IMR-90 (cell line): ENCODE data around the gene COL4A1. TPM values are rescaled to one million over a fixed set of nuclear protein-coding genes. Genes with fewer than 3 reads are reported as not detected.

Experiments
- ATAC-seq: fragments of 200-7000 bp; cut with Tn5 transposase; 2 replicates; pipeline ENCODE4 v1.9.1; 2020; ENCODE audit warnings: low read depth, mild to moderate bottlenecking, moderate library complexity
- BruUV-seq: library from RNA; stranded (reverse); fragments of 400-500 nt; replicated peaks from 2 replicates; lab custom pipeline; 2021; lab: Mats Ljungman, UMichigan
- CTCF ChIA-PET: fragments of 300-600 bp; formaldehyde crosslinking; extraction: SDS; loops from one replicate; lab custom pipeline; 2021; ENCODE audit warnings: antibody characterized with exemption; lab: Yijun Ruan, JAX
- POLR2A ChIA-PET: fragments of 300-600 bp; sonication (Branson Sonifier 250); formaldehyde crosslinking; loops from one replicate; lab custom pipeline; 2022; ENCODE audit warnings: antibody characterized with exemption; ENCODE audit not compliant: unreplicated experiment; lab: Charles Lee
- DNase-seq: peaks from one replicate; pipeline ENCODE4 v3.0.0; 2013
- H2AFZ ChIP-seq: replicated peaks from 2 replicates; pipeline ENCODE3; 2013; ENCODE audit warnings: low read length, mild to moderate bottlenecking; ENCODE audit not compliant: poor library complexity
- H2AK5ac ChIP-seq: 2 replicates; pipeline ENCODE4 v1.6.1; 2013; ENCODE audit warnings: low read depth, low read length, inconsistent platforms
- H2AK9ac ChIP-seq: replicated peaks from 2 replicates; pipeline ENCODE3; 2013; ENCODE audit warnings: mild to moderate bottlenecking, low read depth, low read length, moderate library complexity; ENCODE audit not compliant: poor library complexity
- H2BK120ac ChIP-seq: 2 replicates; pipeline ENCODE4 v1.6.1; 2013; ENCODE audit warnings: low read depth, low read length, inconsistent platforms
- H2BK15ac ChIP-seq: 3 replicates; pipeline ENCODE4 v1.6.1; 2013; ENCODE audit warnings: low read depth, low read length, inconsistent platforms
- H2BK20ac ChIP-seq: 2 replicates; pipeline ENCODE4 v1.6.1; 2013; ENCODE audit warnings: low read depth, mild to moderate bottlenecking, inconsistent platforms, low read length, moderate library complexity
- H2BK5ac ChIP-seq: 2 replicates; pipeline ENCODE4 v1.6.1; 2013; ENCODE audit warnings: mild to moderate bottlenecking, low read depth, low read length, inconsistent platforms; ENCODE audit not compliant: poor library complexity, severe bottlenecking
- H3K14ac ChIP-seq: replicated peaks from 2 replicates; pipeline ENCODE4 v1.6.1; 2013; ENCODE audit warnings: low read depth, low read length, inconsistent platforms
- H3K18ac ChIP-seq: 2 replicates; pipeline ENCODE4 v1.6.1; 2013; ENCODE audit warnings: low read depth, low read length, control low read depth
- H3K23ac ChIP-seq: 2 replicates; pipeline ENCODE4 v1.6.1; 2013; ENCODE audit warnings: low read depth, low read length, inconsistent platforms
- H3K27ac ChIP-seq: 2 replicates; pipeline ENCODE4 v1.5.1; 2013; ENCODE audit warnings: mild to moderate bottlenecking, control low read depth, low read length; ENCODE audit not compliant: insufficient read depth
- H3K27me3 ChIP-seq: 2 replicates; pipeline ENCODE4 v1.6.1; 2013; ENCODE audit warnings: low read length; ENCODE audit not compliant: control insufficient read depth, insufficient read depth
- H3K36me3 ChIP-seq: 2 replicates; pipeline ENCODE4 v1.6.1; 2013; ENCODE audit warnings: low read length, mixed read lengths; ENCODE audit not compliant: control insufficient read depth, insufficient read depth
- H3K4ac ChIP-seq: 2 replicates; pipeline ENCODE4 v1.6.1; 2013; ENCODE audit warnings: low read depth, low read length, inconsistent platforms
- H3K4me1 ChIP-seq: 2 replicates; pipeline ENCODE4 v1.6.1; 2013; ENCODE audit warnings: low read length, mixed read lengths; ENCODE audit not compliant: control insufficient read depth, insufficient read depth
- H3K4me2 ChIP-seq: 2 replicates; pipeline ENCODE4 v1.6.1; 2013; ENCODE audit warnings: low read depth, mild to moderate bottlenecking, control low read depth, low read length, moderate library complexity
- H3K4me3 ChIP-seq: 2 replicates; pipeline ENCODE4 v1.5.1; 2013; ENCODE audit warnings: low read depth, mild to moderate bottlenecking, control low read depth, low read length, moderate library complexity; ENCODE audit not compliant: insufficient read depth
- H3K56ac ChIP-seq: 2 replicates; pipeline ENCODE4 v1.6.1; 2013; ENCODE audit warnings: low read length, inconsistent platforms; ENCODE audit not compliant: insufficient read depth; ENCODE audit errors: extremely low read depth
- H3K79me1 ChIP-seq, 2 experiments: 2 replicates each; pipeline ENCODE4 v1.6.1; 2013; ENCODE audit warnings: low read length in 2 of 2, inconsistent platforms in 1 of 2, low read depth in 1 of 2
- H3K9ac ChIP-seq: 2 replicates; pipeline ENCODE4 v1.6.1; 2013; ENCODE audit warnings: low read depth, low read length, control low read depth
- H3K9me1 ChIP-seq: 2 replicates; pipeline ENCODE4 v1.6.1; 2013; ENCODE audit warnings: low read length, inconsistent platforms; ENCODE audit not compliant: insufficient read depth
- H3K9me3 ChIP-seq: 2 replicates; pipeline ENCODE4 v1.6.1; 2013; ENCODE audit warnings: low read length; ENCODE audit not compliant: control insufficient read depth, insufficient read depth
- H4K20me1 ChIP-seq: 2 replicates; pipeline ENCODE4 v1.6.1; 2013; ENCODE audit warnings: low read length, inconsistent platforms; ENCODE audit not compliant: insufficient read depth
- H4K5ac ChIP-seq: 2 replicates; pipeline ENCODE4 v1.6.1; 2013; ENCODE audit warnings: mild to moderate bottlenecking, low read depth, low read length, control low read depth
- H4K8ac ChIP-seq, 2 experiments: 2 replicates each; pipeline ENCODE4 v1.6.1; 2013; ENCODE audit warnings: low read depth in 2 of 2, low read length in 2 of 2, control low read depth in 1 of 2, inconsistent platforms in 1 of 2
- H4K91ac ChIP-seq: 2 replicates; pipeline ENCODE4 v1.6.1; 2013; ENCODE audit warnings: low read depth, low read length, inconsistent platforms; ENCODE audit not compliant: insufficient read depth
- CEBPB ChIP-seq: IDR thresholded peaks from 2 replicates; pipeline ENCODE4 v1.6.1; 2012; ENCODE audit warnings: low read depth, low read length, improper control_type of control experiment
- CTCF ChIP-seq: conservative IDR thresholded peaks from 2 replicates; pipeline ENCODE4 v1.5.1; 2012; ENCODE audit warnings: mild to moderate bottlenecking, low read depth, low read length, improper control_type of control experiment
- MAZ ChIP-seq: IDR thresholded peaks from 2 replicates; pipeline ENCODE4 v1.6.1; 2012; ENCODE audit warnings: low read depth, mild to moderate bottlenecking, low read length, improper control_type of control experiment, moderate library complexity, borderline replicate concordance
- MXI1 ChIP-seq: IDR thresholded peaks from 2 replicates; pipeline ENCODE4 v1.6.1; 2012; ENCODE audit warnings: low read depth, mild to moderate bottlenecking, low read length, moderate library complexity, borderline replicate concordance
- NFE2L2 ChIP-seq: fragments of 150-350 bp; IDR thresholded peaks from 2 replicates; pipeline ENCODE4 v1.6.1; 2016; ENCODE audit warnings: low read depth, mild to moderate bottlenecking, low read length
- RCOR1 ChIP-seq: IDR thresholded peaks from 2 replicates; pipeline ENCODE4 v1.6.1; 2012; ENCODE audit warnings: mild to moderate bottlenecking, low read length, improper control_type of control experiment; ENCODE audit not compliant: insufficient replicate concordance
- WGBS, 2 experiments: methylation state at CpG; one replicate each; pipeline versions ENCODE4 v1.1.5 to v1.1.7; 2013; ENCODE audit warnings: missing lambda C conversion rate in 2 of 2; ENCODE audit not compliant: insufficient read length in 1 of 2; ENCODE audit errors: extremely low coverage in 2 of 2; 5-methylcytosine and 5-hydroxymethylcytosine counted together
- dilution Hi-C: fragments of 300-500 bp; cut with HindIII; formaldehyde crosslinking; loops from one replicate; pipeline ENCODE4 v1.14.3; 2018; ENCODE audit warnings: low sequenced_read_pairs; ENCODE audit not compliant: unreplicated experiment
- in situ Hi-C: fragments of 300-500 bp; cut with MboI; formaldehyde crosslinking; loops from 3 replicates; pipeline ENCODE4 v1.14.3; 2019; ENCODE audit warnings: low sequenced_read_pairs, inconsistent platforms, mixed read lengths
- intact Hi-C: fragments of 100-400 bp; cut with micrococcal nuclease; formaldehyde crosslinking; loops from 2 replicates; pipeline ENCODE4 v1.10.0; 2022
- polyA plus RNA-seq, 3 experiments: library from polyadenylated mRNA; depleted of rRNA; stranded (reverse); fragments of >200 nt; gene quantifications; 2 replicates each; pipeline ENCODE4 v1.2.3, GENCODE V29; 2012; ENCODE audit warnings: low replicate concordance in 1 of 3
- total RNA-seq: library from RNA; depleted of rRNA; stranded (reverse); fragments of >200 nt; gene quantifications from 2 replicates; pipeline ENCODE4 v1.2.3, GENCODE V29; 2012
- TF ChIP-seq, protein P1 (sequence below): fragments of 150-350 bp; IDR thresholded peaks from 2 replicates; pipeline ENCODE4 v1.6.1; 2016; ENCODE audit warnings: low read depth, mild to moderate bottlenecking, low read length, moderate library complexity, borderline replicate concordance

Gene COL4A1
- total and polyA plus RNA-seq, 2 of the 4 experiments (the other 2 are of a cell fraction): 230 to 337 TPM

- TF ChIP-seq RCOR1 (no peak), MAZ (no peak)
Measured at GRCh38 chr13:110351636-110352420, 44.9 kb upstream of the COL4A1 start (continued).

DNA sequence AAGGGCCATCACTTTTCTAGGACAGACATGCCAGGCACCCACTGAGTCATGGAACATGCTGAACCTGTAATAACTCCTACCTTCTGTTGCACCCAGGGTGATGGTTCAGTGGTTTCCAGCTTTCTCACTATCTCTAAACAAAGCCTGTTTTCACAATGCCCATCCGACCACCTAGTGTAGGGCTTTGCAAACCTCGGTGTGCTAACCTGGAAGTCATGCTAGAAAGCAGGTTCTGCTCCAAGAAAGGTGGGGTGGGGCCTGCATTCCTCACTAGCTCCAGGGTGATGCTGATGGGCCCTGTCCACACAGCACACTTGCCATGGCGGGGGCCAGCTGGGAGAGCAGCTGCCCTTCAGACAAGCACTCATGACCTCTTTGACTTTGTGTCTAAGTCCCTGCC, 43.6 kb upstream of the COL4A1 start:
- Histone ChIP-seq H3K9ac (no peak overlapping the region), H3K27ac (no peak overlapping the region), H3K4me3 (no peak overlapping the region), H4K20me1 (peaks cover 56% of the 10 kb centered on the region), H2BK5ac (peak overlapping the region; percentile 64), H2BK120ac (no peak overlapping the region), H3K9me3 (no peaks in the 10 kb centered on the region), H2AK5ac (peak overlapping the region; percentile 28; the same call in 1 of the 2 replicates), H3K56ac (no peak overlapping the region), H3K18ac (no peak overlapping the region), H3K14ac (peak overlapping the region; percentile 25; the same call in 1 of the 2 replicates), H4K91ac (peak overlapping the region; percentile 44; the same call in 1 of the 2 replicates), H2BK15ac (no peak overlapping the region), H4K5ac (peak overlapping the region; percentile 15), H3K23ac (no peak overlapping the region), H3K36me3 (peaks cover 20% of the 10 kb centered on the region), H3K27me3 (no peaks in the 10 kb centered on the region), H3K9me1 (peaks cover 54% of the 10 kb centered on the region), H4K8ac (0 out of 4 replicates have a peak overlapping the region, but pooled peaks of 1 of the 2 experiments have one; percentile 6), H3K4me1 (peaks cover 25% of the 10 kb centered on the region), H2AFZ (no peak overlapping the region), H2AK9ac (no peak overlapping the region), H3K4me2 (no peak overlapping the region), H3K4ac (no peak overlapping the region; the same call in 1 of the 2 replicates), H2BK20ac (0 out of 2 replicates have a peak overlapping the region, but pooled peaks have one; percentile 22), H3K79me1 (peaks cover 38 to 92% of the 10 kb centered on the region in 2 experiments)
- dilution Hi-C loops: no loop called here
- BruUV-seq: no TSS peak
- ChIA-PET POLR2A (no interaction called here), CTCF (interaction anchor here (1.3 kb wide), 1 partner anchor 103 kb away, joined by 3 read pairs; no protein-coding TSS in a partner anchor)
- in situ Hi-C loops: no loop called here
- ATAC-seq: no peak
- no peak for TF ChIP-seq CEBPB
- TF ChIP-seq NFE2L2: no peak
- no peak for TF ChIP-seq MXI1
- TF ChIP-seq CTCF: no peak
- TF ChIP-seq, protein P1, sequence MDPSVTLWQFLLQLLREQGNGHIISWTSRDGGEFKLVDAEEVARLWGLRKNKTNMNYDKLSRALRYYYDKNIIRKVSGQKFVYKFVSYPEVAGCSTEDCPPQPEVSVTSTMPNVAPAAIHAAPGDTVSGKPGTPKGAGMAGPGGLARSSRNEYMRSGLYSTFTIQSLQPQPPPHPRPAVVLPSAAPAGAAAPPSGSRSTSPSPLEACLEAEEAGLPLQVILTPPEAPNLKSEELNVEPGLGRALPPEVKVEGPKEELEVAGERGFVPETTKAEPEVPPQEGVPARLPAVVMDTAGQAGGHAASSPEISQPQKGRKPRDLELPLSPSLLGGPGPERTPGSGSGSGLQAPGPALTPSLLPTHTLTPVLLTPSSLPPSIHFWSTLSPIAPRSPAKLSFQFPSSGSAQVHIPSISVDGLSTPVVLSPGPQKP: no peak
- WGBS, 2 experiments: 100% methylated on average over 2 of the region's 3 CpGs; no CpG with 5 or more reads in 1 of the 2 experiments
- DNase-seq: no peak
- intact Hi-C loops: no loop called here
